Smooth muscle cell (in vitro differentiated cells): Measurements from ENCODE around the gene PROM2. TPM values are rescaled to one million over a fixed set of nuclear protein-coding genes. Genes with fewer than 3 reads are reported as not detected.

Source experiments
- DNase-seq: peaks from one replicate; lab custom pipeline; 2025; ENCODE audit not compliant: unreplicated experiment; lab: John Stamatoyannopoulos, UW
- H2AFZ ChIP-seq: fragments of 200-600 bp; sonication (generic); 2 replicates; pipeline ENCODE4 v1.6.0; 2016; ENCODE audit warnings: antibody characterized with exemption, low read depth, mild to moderate bottlenecking
- H3F3A ChIP-seq: fragments of 200-600 bp; sonication (generic); 2 replicates; pipeline ENCODE4 v1.6.0; 2017; ENCODE audit warnings: antibody characterized with exemption, low read depth
- H3K27ac ChIP-seq: fragments of 200-600 bp; sonication (generic); 2 replicates; pipeline ENCODE4 v1.5.1; 2016; ENCODE audit warnings: low read depth, mild to moderate bottlenecking
- H3K27me3 ChIP-seq: fragments of 200-600 bp; sonication (generic); 2 replicates; pipeline ENCODE4 v1.6.1; 2016; ENCODE audit warnings: low read depth, mild to moderate bottlenecking
- H3K36me3 ChIP-seq: fragments of 200-600 bp; sonication (generic); 2 replicates; pipeline ENCODE4 v1.5.1; 2016; ENCODE audit warnings: low read depth
- H3K4me1 ChIP-seq: fragments of 200-600 bp; sonication (generic); 2 replicates; pipeline ENCODE4 v1.5.1; 2016; ENCODE audit warnings: low read depth
- H3K4me2 ChIP-seq: fragments of 200-600 bp; sonication (generic); 2 replicates; pipeline ENCODE4 v1.6.0; 2016; ENCODE audit warnings: mild to moderate bottlenecking
- H3K4me3 ChIP-seq: fragments of 200-600 bp; sonication (generic); 2 replicates; pipeline ENCODE4 v1.5.1; 2016; ENCODE audit warnings: mild to moderate bottlenecking
- H3K79me2 ChIP-seq: fragments of 200-600 bp; sonication (generic); 2 replicates; pipeline ENCODE4 v1.6.0; 2016; ENCODE audit warnings: low read depth, mild to moderate bottlenecking
- H3K9ac ChIP-seq: fragments of 200-600 bp; sonication (generic); 2 replicates; pipeline ENCODE4 v1.6.0; 2016; ENCODE audit warnings: low read depth
- H3K9me3 ChIP-seq: fragments of 200-600 bp; sonication (generic); replicated peaks from 2 replicates; pipeline ENCODE4 v1.5.1; 2016; ENCODE audit warnings: low read depth
- H4K20me1 ChIP-seq: fragments of 200-600 bp; sonication (generic); 2 replicates; pipeline ENCODE4 v1.6.0; 2016; ENCODE audit warnings: low read depth
- WGBS: methylation state at CpG from one replicate; pipeline ENCODE4 v1.1.7; 2016; ENCODE audit warnings: low lambda C conversion rate; 5-methylcytosine and 5-hydroxymethylcytosine counted together
- polyA plus RNA-seq: library from polyadenylated mRNA; unstranded; fragments of >200 nt; fragmentation: Nextera tagmentation; extraction: Ambion mirVana; gene quantifications from 2 replicates; pipeline ENCODE4 v1.2.1, GENCODE V29; 2016
- total RNA-seq: library from RNA; depleted of rRNA; stranded (reverse); fragments of >200 nt; gene quantifications from 2 replicates; pipeline ENCODE4 v1.2.3, GENCODE V29; 2014
- TF ChIP-seq, protein P1 (sequence below): fragments of 200-600 bp; sonication (generic); IDR thresholded peaks from 2 replicates; pipeline ENCODE4 v1.5.1; 2017; ENCODE audit warnings: borderline replicate concordance, mild to moderate bottlenecking, antibody characterized with exemption; ENCODE audit not compliant: insufficient read depth, poor library complexity, severe bottlenecking

The PROM2 gene
- total and polyA plus RNA-seq, 2 experiments from 2014 or later, result 0.70 to 4.2 TPM

DNA sequence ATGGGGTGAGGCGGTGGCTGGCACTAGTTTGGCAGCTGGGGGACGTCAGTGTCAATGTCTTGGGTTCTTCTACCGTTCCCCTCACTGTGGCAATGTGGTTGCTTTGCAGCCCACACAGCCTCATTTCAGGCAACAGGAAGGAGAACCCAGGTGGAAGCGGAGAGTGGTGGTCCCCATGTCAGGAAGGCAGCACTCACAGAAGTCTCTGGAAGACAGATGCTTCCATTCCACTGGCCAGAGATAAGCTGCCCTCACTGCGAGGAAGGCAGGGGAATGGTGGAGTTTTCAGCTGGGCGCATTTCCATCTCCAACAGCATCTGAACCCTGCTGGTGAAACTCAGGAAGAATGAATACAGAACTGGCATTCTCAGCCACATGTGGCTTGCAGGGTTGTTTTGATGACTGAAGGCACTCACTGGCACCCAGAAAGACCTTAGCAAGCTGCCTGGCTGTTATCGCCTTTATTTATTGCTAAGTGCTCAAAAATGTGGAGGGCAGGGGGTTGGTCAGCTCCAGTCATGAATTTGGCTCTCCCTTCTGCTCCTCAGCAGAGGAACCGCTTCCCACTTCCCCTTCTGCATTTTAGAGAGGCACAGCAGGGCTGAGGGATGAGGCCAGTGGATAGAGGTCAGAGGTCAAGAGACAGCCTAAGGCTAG lies 42.3 kb downstream of the PROM2 start:
- DNase-seq, result no peak

DNA sequence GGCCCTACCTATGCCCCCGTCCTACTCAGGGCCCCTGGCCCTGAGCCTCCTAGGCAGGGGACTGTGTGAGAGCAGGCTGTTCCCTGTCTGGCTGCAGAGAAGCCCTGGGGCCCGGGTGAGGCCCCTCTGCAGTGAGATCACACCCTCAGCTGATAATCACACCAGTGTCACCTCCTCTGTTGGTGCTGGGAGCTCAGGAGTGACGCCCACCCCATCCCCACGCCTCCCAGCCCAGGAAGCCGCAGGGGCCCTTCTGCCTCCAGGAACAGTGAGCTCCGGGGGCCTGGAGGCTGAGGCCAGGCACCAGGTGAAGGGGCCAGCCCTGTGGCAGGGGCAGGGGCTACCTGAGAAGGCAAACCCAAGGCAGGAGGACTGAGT lies 42.9 kb downstream of the PROM2 start:
- DNase-seq, result no peak
- Histone ChIP-seq H3K9me3 (no peaks in the 10 kb centered on the region), H3K36me3 (no peaks in the 10 kb centered on the region), H2AFZ (no peak overlapping the region), H3K4me3 (no peak overlapping the region), H3K4me1 (no peaks in the 10 kb centered on the region), H4K20me1 (no peaks in the 10 kb centered on the region), H3F3A (no peaks in the 10 kb centered on the region), H3K4me2 (no peak overlapping the region), H3K27ac (no peak overlapping the region), H3K9ac (no peak overlapping the region), H3K79me2 (no peaks in the 10 kb centered on the region), H3K27me3 (no peaks in the 10 kb centered on the region)
- TF ChIP-seq, protein P1, sequence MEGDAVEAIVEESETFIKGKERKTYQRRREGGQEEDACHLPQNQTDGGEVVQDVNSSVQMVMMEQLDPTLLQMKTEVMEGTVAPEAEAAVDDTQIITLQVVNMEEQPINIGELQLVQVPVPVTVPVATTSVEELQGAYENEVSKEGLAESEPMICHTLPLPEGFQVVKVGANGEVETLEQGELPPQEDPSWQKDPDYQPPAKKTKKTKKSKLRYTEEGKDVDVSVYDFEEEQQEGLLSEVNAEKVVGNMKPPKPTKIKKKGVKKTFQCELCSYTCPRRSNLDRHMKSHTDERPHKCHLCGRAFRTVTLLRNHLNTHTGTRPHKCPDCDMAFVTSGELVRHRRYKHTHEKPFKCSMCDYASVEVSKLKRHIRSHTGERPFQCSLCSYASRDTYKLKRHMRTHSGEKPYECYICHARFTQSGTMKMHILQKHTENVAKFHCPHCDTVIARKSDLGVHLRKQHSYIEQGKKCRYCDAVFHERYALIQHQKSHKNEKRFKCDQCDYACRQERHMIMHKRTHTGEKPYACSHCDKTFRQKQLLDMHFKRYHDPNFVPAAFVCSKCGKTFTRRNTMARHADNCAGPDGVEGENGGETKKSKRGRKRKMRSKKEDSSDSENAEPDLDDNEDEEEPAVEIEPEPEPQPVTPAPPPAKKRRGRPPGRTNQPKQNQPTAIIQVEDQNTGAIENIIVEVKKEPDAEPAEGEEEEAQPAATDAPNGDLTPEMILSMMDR, result no peak
- WGBS, result 53% methylated on average over 6 of the region's 6 CpGs

More for the DNA sequence above, 42.3 kb downstream of the PROM2 start:
- 91% methylated on average over 8 of the region's 8 CpGs for WGBS
- Histone ChIP-seq H3K27me3 (no peaks in the 10 kb centered on the region), H4K20me1 (no peaks in the 10 kb centered on the region), H3K79me2 (no peaks in the 10 kb centered on the region), H3K9ac (no peak overlapping the region), H3K9me3 (no peaks in the 10 kb centered on the region), H3K4me2 (no peak overlapping the region), H3F3A (no peaks in the 10 kb centered on the region), H3K4me3 (no peak overlapping the region), H3K4me1 (no peaks in the 10 kb centered on the region), H3K36me3 (no peaks in the 10 kb centered on the region), H3K27ac (no peak overlapping the region), H2AFZ (no peak overlapping the region)
- TF ChIP-seq, protein P1, result no peak

DNA sequence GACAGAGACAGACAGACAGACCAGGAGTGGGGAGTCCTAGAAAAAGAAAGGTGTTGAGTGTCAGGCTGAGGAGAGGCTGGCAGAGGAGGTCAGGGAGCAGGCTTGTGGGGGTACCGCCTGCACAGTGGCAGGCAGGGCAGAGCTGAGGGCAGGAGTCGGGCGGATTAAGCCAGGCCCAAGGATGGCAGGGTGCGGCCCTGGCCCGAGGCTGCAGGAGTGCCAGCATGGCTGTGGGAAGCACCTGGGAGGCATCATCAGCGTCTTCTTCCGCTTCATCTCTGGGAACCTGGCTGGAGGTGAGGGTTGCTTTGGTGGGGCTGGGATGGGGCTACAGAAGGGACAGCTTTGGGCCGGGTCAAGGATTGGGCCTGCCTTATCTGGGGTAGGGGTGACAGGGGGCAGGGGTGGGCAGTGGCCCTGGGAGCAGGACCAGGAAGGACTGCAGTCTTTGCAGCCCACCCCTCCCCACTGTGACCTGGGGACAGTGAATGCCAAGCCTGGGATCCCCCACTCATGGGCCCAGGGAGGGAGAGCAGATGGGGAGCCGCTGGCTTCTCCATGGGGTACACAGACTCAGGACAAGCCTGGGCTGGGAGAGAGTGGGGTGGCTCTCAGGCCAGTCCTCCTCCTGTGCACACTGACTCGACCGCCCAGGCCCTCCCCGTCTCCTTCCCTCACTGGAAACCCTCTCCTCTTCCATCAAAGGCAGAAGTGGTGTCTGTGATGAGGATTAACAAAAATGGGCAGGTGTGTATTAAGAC lies 43.6 kb downstream of the PROM2 start:
- no peaks in the 10 kb centered on the region for H3K36me3 ChIP-seq
- WGBS, result 88% methylated on average over 12 of the region's 12 CpGs
- no peaks in the 10 kb centered on the region for H3K9me3 ChIP-seq
- no peaks in the 10 kb centered on the region for H3K79me2 ChIP-seq
- TF ChIP-seq, protein P1, result no peak
- no peak overlapping the region for H3K27ac ChIP-seq
- H4K20me1 ChIP-seq, result no peaks in the 10 kb centered on the region
- no peak overlapping the region for H3K4me2 ChIP-seq
- no peak for DNase-seq
- no peak overlapping the region for H2AFZ ChIP-seq
- H3K4me1 ChIP-seq, result no peaks in the 10 kb centered on the region
- no peaks in the 10 kb centered on the region for H3K27me3 ChIP-seq
- H3K4me3 ChIP-seq, result no peak overlapping the region
- no peaks in the 10 kb centered on the region for H3F3A ChIP-seq
- H3K9ac ChIP-seq, result no peak overlapping the region
